Measurements from ENCODE around the gene EGR1.

DNA sequence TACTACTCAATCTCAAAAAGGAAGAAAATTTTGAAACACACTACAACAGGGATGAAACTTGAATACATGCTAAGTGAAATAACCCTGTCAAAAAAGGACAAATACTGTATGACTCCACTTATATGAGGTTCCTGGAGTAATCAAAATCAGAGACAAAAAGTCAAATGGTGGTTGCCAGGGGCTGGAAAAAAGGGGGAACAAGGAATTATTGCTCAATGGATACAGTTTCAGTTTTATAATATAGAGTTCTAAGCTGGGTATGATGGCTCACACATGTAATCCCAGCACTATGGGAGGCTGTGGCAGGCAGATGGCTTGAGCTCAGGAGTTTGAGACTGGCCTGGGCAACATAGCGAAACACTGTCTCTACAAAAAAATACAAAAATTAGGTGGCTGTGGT is 48.7 kb downstream of the EGR1 start:
- no peak for TF ChIP-seq GATA3 (IDR thresholded peaks at IDR 0.05; ENCODE audit: low read depth, low read length)
- TF ChIP-seq GATA2 (IDR thresholded peaks at IDR 0.05; ENCODE audit: low read depth, low read length): no peak

Data from SH-SY5Y (cell line).